H1 (cell line): Measurements from ENCODE around the gene IL21. TPM values are rescaled to one million over a fixed set of nuclear protein-coding genes. Genes with fewer than 3 reads are reported as not detected.

ENCODE experiments used
- ASH2L ChIP-seq: fragments of 200-600, 300-600 bp; sonication (generic); IDR thresholded peaks from one replicate; pipeline ENCODE4 v1.7.1; 2017; ENCODE audit warnings: low read length
- CHD1 ChIP-seq: IDR thresholded peaks from 2 replicates; pipeline ENCODE4 v1.6.1; 2012; ENCODE audit warnings: low read depth, low read length, improper control_type of control experiment
- PHF8 ChIP-seq: fragments of 200-600 bp; sonication (generic); conservative IDR thresholded peaks from 2 replicates; pipeline ENCODE4 v1.7.1; 2012; ENCODE audit warnings: low read depth, mild to moderate bottlenecking, inconsistent platforms, low read length, moderate library complexity
- RAD21 ChIP-seq, 2 experiments: IDR thresholded peaks in 1 of 2; conservative IDR thresholded peaks in 1 of 2; 2 replicates each; pipeline ENCODE4 v1.6.1; 2011; ENCODE audit warnings: low read depth in 2 of 2, low read length in 2 of 2, improper control_type of control experiment in 1 of 2, inconsistent platforms in 1 of 2, mild to moderate bottlenecking in 1 of 2, moderate library complexity in 1 of 2
- RBBP5 ChIP-seq: IDR thresholded peaks from 2 replicates; pipeline ENCODE4 v1.7.1; 2012; ENCODE audit warnings: low read depth, mild to moderate bottlenecking, inconsistent platforms, low read length, moderate library complexity, borderline replicate concordance
- SP2 ChIP-seq: IDR thresholded peaks from 2 replicates; pipeline ENCODE4 v1.6.1; 2012; ENCODE audit warnings: mild to moderate bottlenecking, low read length, inconsistent platforms
- TAF1 ChIP-seq: IDR thresholded peaks from 2 replicates; pipeline ENCODE4 v1.6.1; 2011; ENCODE audit warnings: mild to moderate bottlenecking, low read depth, low read length
- polyA plus RNA-seq, 7 experiments: library from polyadenylated mRNA; depleted of rRNA in 3 of 7; stranded (reverse) in 5 of 7; unstranded in 2 of 7; fragments of >200 nt in 5 of 7; fragments of 200-250 nt in 2 of 7; gene quantifications; 1 replicate in 5 of 7; 2 replicates in 1 of 7; 4 replicates in 1 of 7; pipeline versions ENCODE4 v1.2.1 to v1.2.3, GENCODE V29; 2011 to 2013; ENCODE audit warnings: missing spikeins in 2 of 7, mixed read lengths in 2 of 7
- total RNA-seq: library from RNA; stranded (reverse); fragmentation: NEBNext Ultra II Directional; extraction: Animal tissue kit (Norgen Biotek cat#: 25700); gene quantifications from 2 replicates; pipeline ENCODE4 v1.2.1, GENCODE V29; 2021
- TF ChIP-seq, protein P1 (sequence below): fragments of 300-600 bp; sonication (generic); IDR thresholded peaks from 2 replicates; pipeline ENCODE4 v1.7.1; 2012; ENCODE audit warnings: low read length, moderate library complexity, mild to moderate bottlenecking, inconsistent platforms; ENCODE audit not compliant: insufficient replicate concordance
- TF ChIP-seq, protein P2 (sequence below): IDR thresholded peaks from 2 replicates; pipeline ENCODE4 v1.6.1; 2011; ENCODE audit warnings: low read depth, mild to moderate bottlenecking, low read length; ENCODE audit not compliant: insufficient read depth

The IL21 gene
- total and polyA plus RNA-seq, 2 of the 8 experiments (the other 6 are each of a cell fraction or from before 2014, with no cell fraction given), result not detected

GRCh38 chr4:122662701-122663100 lies 41.8 kb upstream of the IL21 start (continued):
- TF ChIP-seq, protein P1, sequence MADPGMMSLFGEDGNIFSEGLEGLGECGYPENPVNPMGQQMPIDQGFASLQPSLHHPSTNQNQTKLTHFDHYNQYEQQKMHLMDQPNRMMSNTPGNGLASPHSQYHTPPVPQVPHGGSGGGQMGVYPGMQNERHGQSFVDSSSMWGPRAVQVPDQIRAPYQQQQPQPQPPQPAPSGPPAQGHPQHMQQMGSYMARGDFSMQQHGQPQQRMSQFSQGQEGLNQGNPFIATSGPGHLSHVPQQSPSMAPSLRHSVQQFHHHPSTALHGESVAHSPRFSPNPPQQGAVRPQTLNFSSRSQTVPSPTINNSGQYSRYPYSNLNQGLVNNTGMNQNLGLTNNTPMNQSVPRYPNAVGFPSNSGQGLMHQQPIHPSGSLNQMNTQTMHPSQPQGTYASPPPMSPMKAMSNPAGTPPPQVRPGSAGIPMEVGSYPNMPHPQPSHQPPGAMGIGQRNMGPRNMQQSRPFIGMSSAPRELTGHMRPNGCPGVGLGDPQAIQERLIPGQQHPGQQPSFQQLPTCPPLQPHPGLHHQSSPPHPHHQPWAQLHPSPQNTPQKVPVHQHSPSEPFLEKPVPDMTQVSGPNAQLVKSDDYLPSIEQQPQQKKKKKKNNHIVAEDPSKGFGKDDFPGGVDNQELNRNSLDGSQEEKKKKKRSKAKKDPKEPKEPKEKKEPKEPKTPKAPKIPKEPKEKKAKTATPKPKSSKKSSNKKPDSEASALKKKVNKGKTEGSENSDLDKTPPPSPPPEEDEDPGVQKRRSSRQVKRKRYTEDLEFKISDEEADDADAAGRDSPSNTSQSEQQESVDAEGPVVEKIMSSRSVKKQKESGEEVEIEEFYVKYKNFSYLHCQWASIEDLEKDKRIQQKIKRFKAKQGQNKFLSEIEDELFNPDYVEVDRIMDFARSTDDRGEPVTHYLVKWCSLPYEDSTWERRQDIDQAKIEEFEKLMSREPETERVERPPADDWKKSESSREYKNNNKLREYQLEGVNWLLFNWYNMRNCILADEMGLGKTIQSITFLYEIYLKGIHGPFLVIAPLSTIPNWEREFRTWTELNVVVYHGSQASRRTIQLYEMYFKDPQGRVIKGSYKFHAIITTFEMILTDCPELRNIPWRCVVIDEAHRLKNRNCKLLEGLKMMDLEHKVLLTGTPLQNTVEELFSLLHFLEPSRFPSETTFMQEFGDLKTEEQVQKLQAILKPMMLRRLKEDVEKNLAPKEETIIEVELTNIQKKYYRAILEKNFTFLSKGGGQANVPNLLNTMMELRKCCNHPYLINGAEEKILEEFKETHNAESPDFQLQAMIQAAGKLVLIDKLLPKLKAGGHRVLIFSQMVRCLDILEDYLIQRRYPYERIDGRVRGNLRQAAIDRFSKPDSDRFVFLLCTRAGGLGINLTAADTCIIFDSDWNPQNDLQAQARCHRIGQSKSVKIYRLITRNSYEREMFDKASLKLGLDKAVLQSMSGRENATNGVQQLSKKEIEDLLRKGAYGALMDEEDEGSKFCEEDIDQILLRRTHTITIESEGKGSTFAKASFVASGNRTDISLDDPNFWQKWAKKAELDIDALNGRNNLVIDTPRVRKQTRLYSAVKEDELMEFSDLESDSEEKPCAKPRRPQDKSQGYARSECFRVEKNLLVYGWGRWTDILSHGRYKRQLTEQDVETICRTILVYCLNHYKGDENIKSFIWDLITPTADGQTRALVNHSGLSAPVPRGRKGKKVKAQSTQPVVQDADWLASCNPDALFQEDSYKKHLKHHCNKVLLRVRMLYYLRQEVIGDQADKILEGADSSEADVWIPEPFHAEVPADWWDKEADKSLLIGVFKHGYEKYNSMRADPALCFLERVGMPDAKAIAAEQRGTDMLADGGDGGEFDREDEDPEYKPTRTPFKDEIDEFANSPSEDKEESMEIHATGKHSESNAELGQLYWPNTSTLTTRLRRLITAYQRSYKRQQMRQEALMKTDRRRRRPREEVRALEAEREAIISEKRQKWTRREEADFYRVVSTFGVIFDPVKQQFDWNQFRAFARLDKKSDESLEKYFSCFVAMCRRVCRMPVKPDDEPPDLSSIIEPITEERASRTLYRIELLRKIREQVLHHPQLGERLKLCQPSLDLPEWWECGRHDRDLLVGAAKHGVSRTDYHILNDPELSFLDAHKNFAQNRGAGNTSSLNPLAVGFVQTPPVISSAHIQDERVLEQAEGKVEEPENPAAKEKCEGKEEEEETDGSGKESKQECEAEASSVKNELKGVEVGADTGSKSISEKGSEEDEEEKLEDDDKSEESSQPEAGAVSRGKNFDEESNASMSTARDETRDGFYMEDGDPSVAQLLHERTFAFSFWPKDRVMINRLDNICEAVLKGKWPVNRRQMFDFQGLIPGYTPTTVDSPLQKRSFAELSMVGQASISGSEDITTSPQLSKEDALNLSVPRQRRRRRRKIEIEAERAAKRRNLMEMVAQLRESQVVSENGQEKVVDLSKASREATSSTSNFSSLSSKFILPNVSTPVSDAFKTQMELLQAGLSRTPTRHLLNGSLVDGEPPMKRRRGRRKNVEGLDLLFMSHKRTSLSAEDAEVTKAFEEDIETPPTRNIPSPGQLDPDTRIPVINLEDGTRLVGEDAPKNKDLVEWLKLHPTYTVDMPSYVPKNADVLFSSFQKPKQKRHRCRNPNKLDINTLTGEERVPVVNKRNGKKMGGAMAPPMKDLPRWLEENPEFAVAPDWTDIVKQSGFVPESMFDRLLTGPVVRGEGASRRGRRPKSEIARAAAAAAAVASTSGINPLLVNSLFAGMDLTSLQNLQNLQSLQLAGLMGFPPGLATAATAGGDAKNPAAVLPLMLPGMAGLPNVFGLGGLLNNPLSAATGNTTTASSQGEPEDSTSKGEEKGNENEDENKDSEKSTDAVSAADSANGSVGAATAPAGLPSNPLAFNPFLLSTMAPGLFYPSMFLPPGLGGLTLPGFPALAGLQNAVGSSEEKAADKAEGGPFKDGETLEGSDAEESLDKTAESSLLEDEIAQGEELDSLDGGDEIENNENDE, result no peak
- TF ChIP-seq RBBP5 (no peak), PHF8 (no peak), CHD1 (no peak), RAD21 (IDR thresholded peaks at IDR 0.05 in 1 of 2, conservative IDR thresholded peaks at IDR 0.05 in 1 of 2; ENCODE audit: low read depth in 2 of 2, low read length in 2 of 2) (no peak), SP2 (no peak), ASH2L (no peak), TAF1 (no peak)
- TF ChIP-seq, protein P2, sequence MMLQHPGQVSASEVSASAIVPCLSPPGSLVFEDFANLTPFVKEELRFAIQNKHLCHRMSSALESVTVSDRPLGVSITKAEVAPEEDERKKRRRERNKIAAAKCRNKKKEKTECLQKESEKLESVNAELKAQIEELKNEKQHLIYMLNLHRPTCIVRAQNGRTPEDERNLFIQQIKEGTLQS, result no peak
